CD4-positive, CD25-positive, alpha-beta regulatory T cell (primary cell): Measurements from ENCODE around the gene FOXK1. TPM values are rescaled to one million over a fixed set of nuclear protein-coding genes. Genes with fewer than 3 reads are reported as not detected.

Source experiments
- ATAC-seq, 2 donors: fragments of 150-1000 bp; cut with Tn5 transposase; one replicate each; pipeline ENCODE4 v1.10.0; 2021; ENCODE audit warnings: low read depth in 2 of 2, moderate number of reproducible peaks in 2 of 2, moderate library complexity in 1 of 2
- DNase-seq, 3 donors: peaks; one replicate each; pipeline versions ENCODE4 v3.0.0 to v3.0.0-alpha.2; 2012 to 2022; ENCODE audit warnings: mixed read lengths in 1 of 3
- H3K27ac ChIP-seq: one replicate; pipeline ENCODE4 v1.7.0; 2013; ENCODE audit warnings: mild to moderate bottlenecking, low read length; ENCODE audit not compliant: insufficient read depth, poor library complexity, severe bottlenecking
- H3K27me3 ChIP-seq: one replicate; pipeline ENCODE4 v1.7.0; 2013; ENCODE audit warnings: low read length; ENCODE audit not compliant: control insufficient read depth, insufficient read depth
- H3K36me3 ChIP-seq: one replicate; pipeline ENCODE4 v1.7.0; 2013; ENCODE audit warnings: mild to moderate bottlenecking, low read length, moderate library complexity; ENCODE audit not compliant: control insufficient read depth, insufficient read depth
- H3K4me1 ChIP-seq: 2 replicates; pipeline ENCODE4 v1.7.0; 2013; ENCODE audit warnings: mild to moderate bottlenecking, low read length; ENCODE audit not compliant: insufficient read depth, control insufficient read depth, poor library complexity, severe bottlenecking
- H3K4me3 ChIP-seq: one replicate; pipeline ENCODE4 v1.7.0; 2013; ENCODE audit warnings: low read depth, mild to moderate bottlenecking, low read length, moderate library complexity
- H3K9me3 ChIP-seq, 2 experiments: 1 replicate in 1 of 2; 2 replicates in 1 of 2; pipeline ENCODE4 v1.7.0; 2013; ENCODE audit warnings: low read length in 2 of 2, mild to moderate bottlenecking in 1 of 2, moderate library complexity in 1 of 2; ENCODE audit not compliant: control insufficient read depth in 2 of 2
- H3K27ac Mint-ChIP-seq, 3 donors: one replicate each; pipeline ENCODE4 v1.8.0; 2020 to 2022; ENCODE audit warnings: mild to moderate bottlenecking in 3 of 3, mixed read lengths in 3 of 3, moderate library complexity in 2 of 3
- H3K27me3 Mint-ChIP-seq: one replicate; pipeline ENCODE4 v1.8.0; 2022; ENCODE audit warnings: mild to moderate bottlenecking, mixed read lengths
- H3K36me3 Mint-ChIP-seq: one replicate; pipeline ENCODE4 v1.8.0; 2020; ENCODE audit warnings: mixed read lengths
- H3K4me1 Mint-ChIP-seq, 4 donors: one replicate each; pipeline ENCODE4 v1.8.0; 2020 to 2022; ENCODE audit warnings: mixed read lengths in 4 of 4, mild to moderate bottlenecking in 1 of 4
- H3K4me3 Mint-ChIP-seq, 4 donors: one replicate each; pipeline ENCODE4 v1.8.0; 2020 to 2022; ENCODE audit warnings: mild to moderate bottlenecking in 4 of 4, mixed read lengths in 4 of 4, moderate library complexity in 3 of 4
- H3K9me3 Mint-ChIP-seq, 7 donors: one replicate each; pipeline ENCODE4 v1.8.0; 2020 to 2022; ENCODE audit warnings: mixed read lengths in 7 of 7, mild to moderate bottlenecking in 3 of 7, moderate library complexity in 2 of 7
- polyA plus RNA-seq, 4 donors: library from polyadenylated mRNA; unstranded; fragments of 300-500 nt; fragmentation: Illumina TruSeq; gene quantifications; one replicate each; pipeline ENCODE4 v1.2.3, GENCODE V29; 2021
- total RNA-seq: library from RNA; stranded (reverse); gene quantifications from one replicate; pipeline ENCODE4 v1.2.3, GENCODE V29; 2022

The FOXK1 gene
- total and polyA plus RNA-seq, 5 donors from 2014 or later: 1.8 to 55.1 (median 2.7) TPM

GRCh38 chr7:4815609-4816418 lies 133.7 kb downstream of the FOXK1 start:
- H3K4me1 Mint-ChIP-seq: no peaks in the 10 kb centered on the region
- no peaks in the 10 kb centered on the region for H3K36me3 Mint-ChIP-seq
- no peak overlapping the region for H3K4me3 Mint-ChIP-seq
- H3K36me3 ChIP-seq: no peaks in the 10 kb centered on the region
- DNase-seq (no peak), ATAC-seq (no peak)
- peaks cover 0 to 4% (median 2%) of the 10 kb centered on the region in 7 donors for H3K9me3 Mint-ChIP-seq
- H3K27ac Mint-ChIP-seq: no peak overlapping the region
- H3K9me3 ChIP-seq: no peaks in the 10 kb centered on the region
- no peaks in the 10 kb centered on the region for H3K4me1 ChIP-seq
- H3K27me3 Mint-ChIP-seq: peaks cover 14% of the 10 kb centered on the region
- H3K4me3 ChIP-seq: no peak overlapping the region
- peaks cover 2% of the 10 kb centered on the region for H3K27me3 ChIP-seq
- H3K27ac ChIP-seq: no peak overlapping the region

DNA sequence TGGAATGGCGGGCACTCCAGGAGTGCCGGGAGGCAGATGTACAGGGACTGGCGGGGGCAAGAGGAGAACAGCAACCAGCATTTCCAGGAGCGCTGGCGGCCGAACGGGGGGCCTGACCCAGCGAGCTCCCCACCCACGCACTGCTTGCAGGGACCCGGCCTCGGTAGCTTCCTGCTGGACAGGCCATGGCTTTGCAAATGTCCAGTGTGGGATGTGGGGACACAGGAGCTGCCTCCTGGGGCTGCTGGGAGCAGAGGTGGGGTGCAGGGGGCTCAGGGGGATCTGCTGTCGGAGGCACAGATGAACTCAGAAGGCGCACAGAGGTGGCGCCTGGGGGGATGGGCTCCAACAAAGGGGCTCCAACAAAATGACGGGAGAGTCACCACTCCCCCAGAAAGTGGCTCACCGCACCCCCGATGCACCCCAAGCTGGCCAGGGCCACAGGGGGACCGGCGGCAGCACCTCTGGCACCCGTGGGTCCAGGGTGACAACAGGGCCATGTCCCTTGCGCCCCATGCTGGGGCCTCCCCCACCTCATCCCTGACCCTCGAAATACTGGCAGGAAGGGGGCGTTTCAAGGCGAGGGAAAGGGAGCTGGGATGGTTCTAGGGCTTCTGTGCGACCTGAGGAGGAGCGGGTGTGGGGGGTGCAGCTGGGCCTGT lies 134.5 kb downstream of the FOXK1 start:
- H3K4me1 Mint-ChIP-seq: no peaks in the 10 kb centered on the region
- ATAC-seq: no peak
- H3K36me3 Mint-ChIP-seq: no peaks in the 10 kb centered on the region

GRCh38 chr7:4817178-4817901 lies 135.2 kb downstream of the FOXK1 start:
- peaks cover 2% of the 10 kb centered on the region for H3K27me3 ChIP-seq
- no peaks in the 10 kb centered on the region for H3K36me3 Mint-ChIP-seq
- H3K27ac Mint-ChIP-seq: no peak overlapping the region
- H3K9me3 Mint-ChIP-seq: peaks cover 0 to 4% (median 2%) of the 10 kb centered on the region in 7 donors
- DNase-seq: no peak
- no peaks in the 10 kb centered on the region for H3K4me1 ChIP-seq
- H3K27ac ChIP-seq: no peak overlapping the region
- no peaks in the 10 kb centered on the region for H3K9me3 ChIP-seq
- H3K4me3 Mint-ChIP-seq: no peak overlapping the region
- no peak for ATAC-seq
- H3K4me3 ChIP-seq: no peak overlapping the region
- H3K4me1 Mint-ChIP-seq: no peaks in the 10 kb centered on the region
- peaks cover 10% of the 10 kb centered on the region for H3K27me3 Mint-ChIP-seq
- no peaks in the 10 kb centered on the region for H3K36me3 ChIP-seq

More for the DNA sequence above, 134.5 kb downstream of the FOXK1 start:
- Mint-ChIP-seq H3K9me3 (peaks cover 0 to 4% (median 2%) of the 10 kb centered on the region in 7 donors), H3K27me3 (peaks cover 10% of the 10 kb centered on the region), H3K27ac (no peak overlapping the region), H3K4me3 (no peak overlapping the region)
- no peak for DNase-seq
- Histone ChIP-seq H3K27me3 (peaks cover 2% of the 10 kb centered on the region), H3K36me3 (no peaks in the 10 kb centered on the region), H3K4me3 (no peak overlapping the region), H3K4me1 (no peaks in the 10 kb centered on the region), H3K9me3 (no peaks in the 10 kb centered on the region), H3K27ac (no peak overlapping the region)

GRCh38 chr7:4818000-4818794 lies 136.1 kb downstream of the FOXK1 start:
- Mint-ChIP-seq H3K27me3 (peaks cover 2% of the 10 kb centered on the region), H3K4me1 (no peaks in the 10 kb centered on the region), H3K27ac (no peak overlapping the region), H3K36me3 (no peaks in the 10 kb centered on the region), H3K9me3 (peaks cover 0 to 3% (median 0%) of the 10 kb centered on the region in 7 donors), H3K4me3 (no peak overlapping the region)
- Histone ChIP-seq H3K36me3 (no peaks in the 10 kb centered on the region), H3K27ac (no peak overlapping the region), H3K27me3 (peaks cover under 1% of the 10 kb centered on the region), H3K4me1 (no peaks in the 10 kb centered on the region), H3K9me3 (no peaks in the 10 kb centered on the region), H3K4me3 (no peak overlapping the region)
- ATAC-seq (no peak), DNase-seq (no peak)

GRCh38 chr7:4819560-4820404 lies 137.7 kb downstream of the FOXK1 start:
- Histone ChIP-seq H3K4me3 (no peak overlapping the region), H3K27me3 (no peaks in the 10 kb centered on the region), H3K36me3 (no peaks in the 10 kb centered on the region), H3K4me1 (no peaks in the 10 kb centered on the region), H3K27ac (no peak overlapping the region), H3K9me3 (no peaks in the 10 kb centered on the region)
- H3K4me1 Mint-ChIP-seq: no peaks in the 10 kb centered on the region
- H3K27me3 Mint-ChIP-seq: no peaks in the 10 kb centered on the region
- H3K36me3 Mint-ChIP-seq: no peaks in the 10 kb centered on the region
- H3K27ac Mint-ChIP-seq: no peak overlapping the region
- no peak overlapping the region for H3K4me3 Mint-ChIP-seq
- no peak for DNase-seq
- H3K9me3 Mint-ChIP-seq: no peaks in the 10 kb centered on the region
- ATAC-seq: no peak

DNA sequence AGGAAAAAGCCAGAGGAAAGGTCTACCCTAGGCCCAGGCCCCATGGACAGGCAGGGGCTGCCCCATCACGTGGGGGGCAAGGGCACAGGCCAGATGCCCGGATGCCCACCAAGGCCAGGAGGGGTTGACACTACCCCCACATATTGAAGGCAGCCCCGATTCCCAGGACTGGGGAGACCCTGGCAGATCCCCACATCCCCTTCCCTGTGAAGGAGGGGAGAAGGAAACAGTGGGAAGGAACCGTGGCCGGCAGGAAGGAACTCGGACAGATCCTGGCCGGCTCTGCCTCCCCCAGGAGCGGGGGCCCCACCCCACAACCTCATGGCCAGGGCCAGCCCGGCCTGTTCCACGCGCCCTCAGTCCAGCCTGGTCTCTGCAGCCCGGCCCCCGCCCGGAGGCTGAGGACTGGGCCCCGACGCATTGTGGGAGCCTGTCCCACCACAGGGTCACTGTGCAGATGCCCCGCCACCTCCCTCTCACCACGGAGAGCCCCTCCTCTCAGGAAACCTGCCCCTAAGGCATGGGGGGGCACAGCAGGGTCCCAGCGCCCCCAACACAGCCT lies 138.4 kb downstream of the FOXK1 start:
- H3K27me3 Mint-ChIP-seq: no peaks in the 10 kb centered on the region

More for the DNA sequence above, 138.4 kb downstream of the FOXK1 start:
- Histone ChIP-seq H3K9me3 (no peaks in the 10 kb centered on the region), H3K36me3 (no peaks in the 10 kb centered on the region), H3K4me3 (no peak overlapping the region), H3K27ac (no peak overlapping the region), H3K4me1 (no peaks in the 10 kb centered on the region), H3K27me3 (no peaks in the 10 kb centered on the region)
- H3K4me3 Mint-ChIP-seq: no peak overlapping the region
- DNase-seq (no peak), ATAC-seq (no peak)
- no peaks in the 10 kb centered on the region for H3K36me3 Mint-ChIP-seq
- no peaks in the 10 kb centered on the region for H3K4me1 Mint-ChIP-seq
- H3K9me3 Mint-ChIP-seq: no peaks in the 10 kb centered on the region
- no peak overlapping the region for H3K27ac Mint-ChIP-seq
